MCF 10A (cell line): ENCODE measurements around the gene CCDC57. TPM values are rescaled to one million over a fixed set of nuclear protein-coding genes. Genes with fewer than 3 reads are reported as not detected.
A peak's percentile ranks its signal among the peaks of the same experiment; 100 is the strongest.

Experiments used
- BruUV-seq: library from RNA; stranded (reverse); fragments of 400-500 nt; replicated peaks from 2 replicates; lab custom pipeline; 2021; lab: Mats Ljungman, UMichigan
- CTCF ChIA-PET: fragments of 300-600 bp; sonication (Branson Sonifier 250); formaldehyde crosslinking; extraction: SDS; loops from one replicate; lab custom pipeline; 2021; ENCODE audit warnings: antibody characterized with exemption, inconsistent platforms; lab: Yijun Ruan, JAX
- POLR2A ChIA-PET: fragments of 300-600, 350-650 bp; sonication (Branson Sonifier 250); formaldehyde crosslinking; extraction: SDS; loops from one replicate; lab custom pipeline; 2020; ENCODE audit warnings: antibody characterized with exemption, inconsistent platforms; lab: Yijun Ruan, JAX
- DNase-seq: peaks from one replicate; pipeline ENCODE4 v3.0.0-alpha.2; 2018; ENCODE audit not compliant: unreplicated experiment
- H3K27ac Mint-ChIP-seq: one replicate; pipeline ENCODE4 v1.8.0; 2022; ENCODE audit warnings: mild to moderate bottlenecking, low read depth, mixed read lengths; ENCODE audit not compliant: unreplicated experiment
- H3K27me3 Mint-ChIP-seq: one replicate; pipeline ENCODE4 v1.8.0; 2022; ENCODE audit warnings: mixed read lengths; ENCODE audit not compliant: insufficient read depth, unreplicated experiment
- H3K36me3 Mint-ChIP-seq: one replicate; pipeline ENCODE4 v1.8.0; 2022; ENCODE audit warnings: mild to moderate bottlenecking, moderate library complexity, mixed read lengths; ENCODE audit not compliant: insufficient read depth, unreplicated experiment
- H3K4me1 Mint-ChIP-seq: one replicate; pipeline ENCODE4 v1.8.0; 2022; ENCODE audit warnings: mixed read lengths; ENCODE audit not compliant: insufficient read depth, unreplicated experiment
- H3K4me3 Mint-ChIP-seq: one replicate; pipeline ENCODE4 v1.8.0; 2022; ENCODE audit warnings: mild to moderate bottlenecking, moderate library complexity, mixed read lengths; ENCODE audit not compliant: unreplicated experiment
- H3K9me3 Mint-ChIP-seq: one replicate; pipeline ENCODE4 v1.8.0; 2022; ENCODE audit warnings: mixed read lengths; ENCODE audit not compliant: unreplicated experiment
- intact Hi-C: fragments of 100-400 bp; cut with micrococcal nuclease; formaldehyde crosslinking; loops from 2 replicates; pipeline ENCODE4 v1.14.1; 2022
- total RNA-seq: library from RNA; stranded (reverse); gene quantifications from 2 replicates; pipeline ENCODE4 v1.2.3, GENCODE V29; 2022
- TF ChIP-seq, protein P1 (sequence below): fragments of 200-600 bp; IDR thresholded peaks from one replicate; pipeline ENCODE4 v1.8.0; 2022; ENCODE audit warnings: antibody characterized with exemption, mild to moderate bottlenecking; ENCODE audit not compliant: unreplicated experiment

CCDC57 gene
- total RNA-seq, 1 experiment from 2014 or later: 86.8 TPM

DNA sequence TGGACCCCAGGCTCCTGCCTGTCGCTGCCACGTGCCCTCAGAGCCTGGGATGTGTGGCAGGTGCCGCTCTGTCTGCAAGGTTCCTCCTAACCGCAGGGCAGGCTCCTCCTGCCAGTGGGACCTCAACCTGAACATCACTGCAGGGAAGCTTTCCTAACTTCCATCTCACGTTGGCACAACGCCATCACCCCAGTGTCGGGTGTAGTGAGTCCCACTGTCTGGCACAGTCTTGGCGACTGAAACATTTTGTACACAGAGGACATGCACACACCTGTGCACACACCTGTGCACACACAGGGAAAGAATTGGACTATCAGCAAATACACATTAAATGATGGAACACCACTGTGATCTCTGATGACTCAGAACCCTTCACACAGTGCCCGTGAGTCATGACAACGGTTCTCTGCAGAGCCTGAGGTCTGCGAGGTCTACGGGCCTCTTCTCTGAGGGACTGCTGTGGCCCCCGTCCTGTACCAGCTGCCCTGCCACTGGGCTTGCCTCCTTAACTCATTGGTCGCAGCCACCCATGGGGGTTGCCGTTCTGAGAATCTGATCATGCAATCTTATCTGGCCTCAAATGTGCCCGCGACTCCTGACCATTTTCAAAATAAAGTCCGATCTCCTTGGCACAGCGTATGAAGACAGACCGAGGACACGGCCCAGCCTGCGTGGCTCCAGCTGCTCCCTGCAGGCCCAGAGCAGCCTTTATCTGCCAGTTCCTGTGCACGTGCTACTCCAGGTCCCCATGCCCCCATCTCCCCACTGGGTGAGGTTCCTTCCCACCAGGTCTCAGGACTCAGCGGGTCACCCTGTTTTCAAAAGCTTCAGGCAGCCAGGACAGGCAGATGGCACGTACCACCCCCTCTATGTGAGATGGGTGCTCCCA is 7.6 kb downstream of the CCDC57 start:
- H3K27ac Mint-ChIP-seq: peak overlapping the region; percentile 97
- intact Hi-C loops: loop anchor here (5.0 kb wide), 1 partner anchor 37 kb away; no protein-coding TSS in a partner anchor

DNA sequence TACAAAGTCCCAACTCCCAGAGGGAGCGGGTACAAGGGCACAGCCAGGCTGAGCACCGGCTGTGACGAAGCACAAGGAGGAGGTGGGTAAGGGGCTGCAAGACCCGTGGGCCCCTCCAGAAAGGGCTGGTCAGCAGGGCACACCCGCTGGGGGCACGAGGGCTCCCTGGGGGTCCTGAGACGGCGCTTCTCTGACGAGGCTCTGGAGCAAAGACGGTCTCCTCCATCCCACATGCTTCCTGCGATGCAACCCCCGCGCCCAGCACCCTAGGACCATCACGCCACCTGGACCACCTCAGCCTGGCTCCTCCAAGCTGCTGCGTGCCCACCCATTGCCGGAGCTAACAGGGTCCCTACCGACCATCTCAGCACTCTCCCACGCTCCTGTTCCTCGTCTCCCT is 8.7 kb downstream of the CCDC57 start:
- no peaks in the 10 kb centered on the region for H3K9me3 Mint-ChIP-seq
- DNase-seq: no peak

More for the DNA sequence above, 7.6 kb downstream of the CCDC57 start:
- CTCF ChIA-PET: interaction anchor here (0.6 to 2.7 kb wide), 8 partner anchors 24 to 886 kb away, joined by 3 to 15 read pairs (median 3); partner anchors contain the start of gene SLC16A3
- Mint-ChIP-seq H3K9me3 (no peaks in the 10 kb centered on the region), H3K4me3 (peak overlapping the region; percentile 64), H3K27me3 (no peaks in the 10 kb centered on the region), H3K4me1 (peaks cover 27% of the 10 kb centered on the region), H3K36me3 (peaks cover 21% of the 10 kb centered on the region)
- DNase-seq: peak; percentile 88
- TF ChIP-seq, protein P1, sequence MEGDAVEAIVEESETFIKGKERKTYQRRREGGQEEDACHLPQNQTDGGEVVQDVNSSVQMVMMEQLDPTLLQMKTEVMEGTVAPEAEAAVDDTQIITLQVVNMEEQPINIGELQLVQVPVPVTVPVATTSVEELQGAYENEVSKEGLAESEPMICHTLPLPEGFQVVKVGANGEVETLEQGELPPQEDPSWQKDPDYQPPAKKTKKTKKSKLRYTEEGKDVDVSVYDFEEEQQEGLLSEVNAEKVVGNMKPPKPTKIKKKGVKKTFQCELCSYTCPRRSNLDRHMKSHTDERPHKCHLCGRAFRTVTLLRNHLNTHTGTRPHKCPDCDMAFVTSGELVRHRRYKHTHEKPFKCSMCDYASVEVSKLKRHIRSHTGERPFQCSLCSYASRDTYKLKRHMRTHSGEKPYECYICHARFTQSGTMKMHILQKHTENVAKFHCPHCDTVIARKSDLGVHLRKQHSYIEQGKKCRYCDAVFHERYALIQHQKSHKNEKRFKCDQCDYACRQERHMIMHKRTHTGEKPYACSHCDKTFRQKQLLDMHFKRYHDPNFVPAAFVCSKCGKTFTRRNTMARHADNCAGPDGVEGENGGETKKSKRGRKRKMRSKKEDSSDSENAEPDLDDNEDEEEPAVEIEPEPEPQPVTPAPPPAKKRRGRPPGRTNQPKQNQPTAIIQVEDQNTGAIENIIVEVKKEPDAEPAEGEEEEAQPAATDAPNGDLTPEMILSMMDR: no peak
- POLR2A ChIA-PET: interaction anchor here (0.6 to 4.1 kb wide), 18 partner anchors 12 to 337 kb away, joined by 3 to 54 read pairs (median 6); partner anchors contain the start of genes CSNK1D, DCXR, FASN and SECTM1
- no TSS peak for BruUV-seq

DNA sequence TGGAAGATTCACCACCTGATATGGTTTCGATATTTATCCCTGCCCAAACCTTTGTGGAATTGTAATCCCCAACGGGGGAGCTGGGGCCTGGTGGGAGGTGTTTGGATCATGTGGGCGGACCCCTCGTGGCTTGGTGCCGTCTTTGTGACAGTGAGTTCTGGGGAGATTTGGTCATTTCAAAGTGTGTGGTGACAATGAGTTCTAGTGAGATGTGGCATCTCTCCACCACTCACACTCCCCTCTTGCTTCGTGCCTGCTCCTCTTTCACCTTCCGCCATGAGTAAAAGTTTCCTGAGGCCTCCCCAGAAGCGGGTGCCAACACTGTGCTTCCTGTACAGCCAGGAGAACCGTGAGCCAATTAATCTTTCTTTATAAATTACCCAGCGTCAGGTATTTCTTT is 9.7 kb downstream of the CCDC57 start:
- Mint-ChIP-seq H3K9me3 (no peaks in the 10 kb centered on the region), H3K27me3 (no peaks in the 10 kb centered on the region), H3K4me3 (no peak overlapping the region), H3K27ac (no peak overlapping the region), H3K36me3 (peaks cover 35% of the 10 kb centered on the region), H3K4me1 (peaks cover 27% of the 10 kb centered on the region)
- CTCF ChIA-PET: interaction anchor here (0.5 to 1.0 kb wide), 2 partner anchors 25 to 111 kb away, joined by 3 read pairs; no protein-coding TSS in a partner anchor
- no TSS peak for BruUV-seq
- intact Hi-C loops: no loop called here
- POLR2A ChIA-PET: interaction anchor here (0.7 to 0.9 kb wide), 2 partner anchors 39 to 495 kb away, joined by 3 read pairs; no protein-coding TSS in a partner anchor
- TF ChIP-seq, protein P1: no peak
- DNase-seq: no peak

More for the DNA sequence above, 8.7 kb downstream of the CCDC57 start:
- TF ChIP-seq, protein P1: no peak
- CTCF ChIA-PET: interaction anchor here (0.5 to 1.0 kb wide), 2 partner anchors 32 to 416 kb away, joined by 4 read pairs; no protein-coding TSS in a partner anchor
- POLR2A ChIA-PET: interaction anchor here (0.9 to 4.1 kb wide), 3 partner anchors 37 to 166 kb away, joined by 3 to 54 read pairs (median 28); partner anchors contain the start of gene DCXR
- Mint-ChIP-seq H3K4me1 (peaks cover 27% of the 10 kb centered on the region), H3K27ac (no peak overlapping the region), H3K36me3 (peaks cover 25% of the 10 kb centered on the region), H3K4me3 (no peak overlapping the region), H3K27me3 (no peaks in the 10 kb centered on the region)
- intact Hi-C loops: no loop called here
- BruUV-seq: no TSS peak

DNA sequence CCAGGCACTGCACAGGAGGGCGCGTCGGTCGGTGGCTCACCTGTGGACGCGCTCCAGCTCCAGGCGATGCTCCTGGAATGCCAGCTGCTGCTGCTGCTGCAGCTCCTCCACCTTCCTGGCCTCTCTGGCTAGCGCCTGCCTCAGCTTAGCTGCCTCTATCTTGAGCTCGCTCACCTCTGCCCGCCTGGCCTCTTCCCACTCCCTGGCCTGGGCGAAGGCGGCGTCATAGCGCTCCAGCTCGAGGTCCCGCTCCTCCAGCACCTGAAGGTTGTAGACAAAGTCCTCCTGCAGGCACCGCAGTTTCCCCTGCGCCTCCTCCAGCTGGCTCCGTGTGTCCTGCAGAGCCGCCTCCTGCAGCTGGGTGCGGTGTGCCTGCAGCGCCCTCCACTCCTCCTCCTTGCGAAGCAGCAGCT is 11.1 kb downstream of the CCDC57 start:
- Mint-ChIP-seq H3K4me1 (peaks cover 19% of the 10 kb centered on the region), H3K36me3 (peaks cover 45% of the 10 kb centered on the region), H3K4me3 (no peak overlapping the region), H3K27ac (no peak overlapping the region), H3K27me3 (no peaks in the 10 kb centered on the region), H3K9me3 (no peaks in the 10 kb centered on the region)
- BruUV-seq: no TSS peak
- intact Hi-C loops: no loop called here
- DNase-seq: no peak
- ChIA-PET POLR2A (interaction anchor here (0.7 to 0.8 kb wide), 2 partner anchors 28 to 55 kb away, joined by 3 to 4 read pairs; no protein-coding TSS in a partner anchor), CTCF (no interaction called here)
- TF ChIP-seq, protein P1: no peak
